Upper lobe of right lung (tissue), 1 donor: ENCODE data around the gene SLC26A1. TPM values are rescaled to one million over a fixed set of nuclear protein-coding genes. Genes with fewer than 3 reads are reported as not detected.

Source experiments
- ATAC-seq: fragments of 200-7000 bp; cut with Tn5 transposase; one replicate; pipeline ENCODE4 v1.9.1; 2020; ENCODE audit warnings: mild to moderate bottlenecking, moderate library complexity
- DNase-seq: peaks from one replicate; pipeline ENCODE4 v3.0.0-alpha.2; 2020
- H3K27ac ChIP-seq: fragments of 200-600 bp; one replicate; pipeline ENCODE4 v1.8.0; 2022
- H3K27me3 ChIP-seq: fragments of 200-600 bp; one replicate; pipeline ENCODE4 v1.8.0; 2022; ENCODE audit warnings: mild to moderate bottlenecking
- H3K36me3 ChIP-seq: fragments of 200-600 bp; one replicate; pipeline ENCODE4 v1.8.0; 2022
- H3K4me1 ChIP-seq: fragments of 200-600 bp; one replicate; pipeline ENCODE4 v1.8.0; 2022
- H3K4me3 ChIP-seq: fragments of 200-600 bp; one replicate; pipeline ENCODE4 v1.8.0; 2022; ENCODE audit warnings: mild to moderate bottlenecking
- H3K9me3 ChIP-seq: fragments of 200-600 bp; one replicate; pipeline ENCODE4 v1.8.0; 2022
- CTCF ChIP-seq: fragments of 200-600 bp; IDR thresholded peaks from one replicate; pipeline ENCODE4 v1.8.0; 2022; ENCODE audit warnings: antibody characterized with exemption
- intact Hi-C: fragments of 100-400 bp; cut with DNase I; formaldehyde crosslinking; loops from one replicate; pipeline ENCODE4 v1.11.0; 2022
- total RNA-seq: library from RNA; stranded (reverse); fragmentation: NEBNext Ultra II Directional; extraction: Animal tissue kit (Norgen Biotek cat#: 25700); gene quantifications from one replicate; pipeline ENCODE4 v1.2.1, GENCODE V29; 2021
- donor health status: DM: no; HTN: yes; CAD: no; lungs with severe emphysema.

SLC26A1 gene
- total RNA-seq, 1 donor from 2014 or later, result 0.20 TPM

GRCh38 chr4:965048-965765, 28.0 kb downstream of the SLC26A1 start:
- no peaks in the 10 kb centered on the region for H3K9me3 ChIP-seq
- intact Hi-C loops, result no loop called here
- DNase-seq (no peak), ATAC-seq (no peak)
- H3K4me1 ChIP-seq, result no peaks in the 10 kb centered on the region
- no peak overlapping the region for H3K4me3 ChIP-seq
- no peak overlapping the region for H3K27ac ChIP-seq
- H3K36me3 ChIP-seq, result peaks cover 34% of the 10 kb centered on the region
- TF ChIP-seq CTCF, result no peak
- H3K27me3 ChIP-seq, result no peaks in the 10 kb centered on the region

- H3K4me1 ChIP-seq, result no peaks in the 10 kb centered on the region
- no peaks in the 10 kb centered on the region for H3K9me3 ChIP-seq
- no peak for TF ChIP-seq CTCF
- no peak overlapping the region for H3K27ac ChIP-seq
- H3K27me3 ChIP-seq, result no peaks in the 10 kb centered on the region
- DNase-seq (no peak), ATAC-seq (no peak)
- intact Hi-C loops, result no loop called here
- H3K4me3 ChIP-seq, result no peak overlapping the region
- peaks cover 34% of the 10 kb centered on the region for H3K36me3 ChIP-seq
These were observed 28.7 kb downstream of the SLC26A1 start for GRCh38 chr4:964346-965025.

DNA sequence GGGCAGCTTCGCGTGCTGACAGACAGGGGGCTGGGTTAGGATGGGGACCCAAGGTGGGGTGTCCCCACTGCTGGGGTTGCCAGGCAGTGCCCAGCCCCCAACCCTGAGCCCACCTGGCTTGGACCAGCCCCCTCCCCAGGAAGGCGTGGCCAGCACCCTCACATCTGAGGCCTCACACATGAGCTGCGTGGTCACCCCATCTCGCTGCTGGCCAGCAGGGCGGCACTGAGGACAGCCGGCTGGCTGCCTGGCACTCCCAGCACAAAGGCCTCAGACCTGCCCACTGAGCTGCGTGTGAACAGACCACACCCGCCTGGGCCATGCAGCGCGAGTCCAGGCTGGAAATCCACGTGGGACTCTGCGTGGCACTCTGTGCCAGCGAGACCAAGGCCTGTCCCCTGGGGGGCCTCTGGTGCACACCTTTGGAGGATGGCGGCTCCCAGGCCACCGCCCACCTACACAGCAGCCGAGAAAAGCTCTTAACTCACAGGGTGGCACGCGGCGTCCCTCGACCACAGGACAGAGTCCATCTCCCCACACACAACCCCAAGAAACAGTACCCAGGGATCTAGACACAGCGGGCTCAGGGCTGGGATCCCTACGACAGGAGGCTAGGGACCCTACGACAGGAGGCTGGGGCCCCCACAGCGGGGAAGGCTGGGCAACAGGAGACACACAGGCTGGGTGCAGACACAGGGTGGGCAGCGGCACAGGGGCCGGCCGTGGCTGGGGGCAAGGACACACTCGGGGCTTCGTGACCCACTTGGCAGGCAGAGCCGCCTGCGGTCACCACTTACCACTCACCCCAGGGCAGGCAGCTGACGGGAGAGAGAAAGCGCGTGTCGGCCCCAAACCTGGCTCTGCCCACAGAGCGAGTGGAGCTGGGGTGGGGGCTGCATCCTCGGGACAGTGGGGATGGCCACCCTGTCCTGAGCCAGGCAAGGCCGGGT, 29.7 kb downstream of the SLC26A1 start:
- ATAC-seq (no peak), DNase-seq (no peak)
- intact Hi-C loops, result no loop called here
- H3K27ac ChIP-seq, result no peak overlapping the region
- H3K27me3 ChIP-seq, result no peaks in the 10 kb centered on the region
- no peaks in the 10 kb centered on the region for H3K4me1 ChIP-seq
- no peaks in the 10 kb centered on the region for H3K9me3 ChIP-seq
- peaks cover 34% of the 10 kb centered on the region for H3K36me3 ChIP-seq
- TF ChIP-seq CTCF, result no peak
- H3K4me3 ChIP-seq, result no peak overlapping the region

GRCh38 chr4:962231-963208, 30.7 kb downstream of the SLC26A1 start:
- no peak for TF ChIP-seq CTCF
- H3K36me3 ChIP-seq, result peaks cover 34% of the 10 kb centered on the region
- ATAC-seq (no peak), DNase-seq (no peak)
- no peaks in the 10 kb centered on the region for H3K4me1 ChIP-seq
- intact Hi-C loops, result no loop called here
- H3K27me3 ChIP-seq, result no peaks in the 10 kb centered on the region
- H3K27ac ChIP-seq, result no peak overlapping the region
- H3K9me3 ChIP-seq, result no peaks in the 10 kb centered on the region
- H3K4me3 ChIP-seq, result no peak overlapping the region
